ENCODE data around the gene BHLHA9.

BHLHA9 gene

DNA sequence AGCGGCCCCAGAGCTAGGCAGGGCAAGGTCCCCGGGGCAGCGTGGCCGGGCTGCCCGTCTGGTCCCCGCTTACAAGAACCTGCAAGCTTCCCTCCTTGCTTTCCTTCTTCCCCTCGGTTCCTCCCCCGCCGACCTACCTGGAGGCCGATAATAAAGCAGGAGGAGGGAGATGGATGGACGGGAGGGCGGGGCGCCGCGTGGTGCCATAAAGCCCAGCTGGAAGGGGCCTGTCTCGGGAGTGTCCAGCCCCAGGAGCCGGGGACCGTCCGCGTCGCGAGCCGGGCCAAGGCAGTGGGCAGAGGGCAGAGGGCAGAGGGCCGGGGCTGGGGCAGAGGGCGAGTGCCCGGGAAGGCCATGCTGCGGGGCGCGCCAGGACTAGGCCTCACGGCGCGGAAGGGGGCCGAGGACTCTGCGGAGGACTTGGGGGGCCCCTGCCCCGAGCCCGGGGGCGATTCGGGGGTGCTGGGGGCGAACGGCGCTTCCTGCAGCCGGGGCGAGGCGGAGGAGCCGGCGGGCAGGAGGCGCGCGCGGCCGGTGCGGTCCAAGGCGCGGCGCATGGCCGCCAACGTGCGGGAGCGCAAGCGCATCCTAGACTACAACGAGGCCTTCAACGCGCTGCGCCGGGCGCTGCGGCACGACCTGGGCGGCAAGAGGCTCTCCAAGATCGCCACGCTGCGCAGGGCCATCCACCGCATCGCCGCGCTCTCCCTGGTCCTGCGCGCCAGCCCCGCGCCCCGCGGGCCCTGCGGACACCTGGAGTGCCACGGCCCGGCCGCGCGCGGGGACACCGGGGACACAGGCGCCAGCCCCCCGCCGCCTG lies at the start of gene BHLHA9:
TSS of gene BHLHA9 (plus strand) at position 235 of the 820 bp plus-strand sequence. CDS start at position 355, 120 bp downstream.
- ChIA-PET CTCF (interaction anchor here (0.6 kb wide), 1 partner anchor 1065 kb away, joined by 3 read pairs; no protein-coding TSS in a partner anchor), POLR2A (no interaction called here)
- DNase-seq (ENCODE audit: extremely low spot score): no peak
- no peak for TF ChIP-seq HDGF (IDR thresholded peaks at IDR 0.05; ENCODE audit: borderline replicate concordance)
- no peak for TF ChIP-seq CTBP1 (IDR thresholded peaks at IDR 0.05; ENCODE audit: borderline replicate concordance)
- no peak for TF ChIP-seq L3MBTL2 (conservative IDR thresholded peaks at IDR 0.05)
- TF ChIP-seq BHLHE40 (IDR thresholded peaks at IDR 0.05; ENCODE audit: borderline replicate concordance): no peak
- no peak for TF ChIP-seq SUZ12 (IDR thresholded peaks at IDR 0.05)
- TF ChIP-seq SP1 (IDR thresholded peaks at IDR 0.05): no peak
- TF ChIP-seq TARDBP (IDR thresholded peaks at IDR 0.05): no peak
- no peak for TF ChIP-seq ARNT (IDR thresholded peaks at IDR 0.05)
- TF ChIP-seq, protein P1, sequence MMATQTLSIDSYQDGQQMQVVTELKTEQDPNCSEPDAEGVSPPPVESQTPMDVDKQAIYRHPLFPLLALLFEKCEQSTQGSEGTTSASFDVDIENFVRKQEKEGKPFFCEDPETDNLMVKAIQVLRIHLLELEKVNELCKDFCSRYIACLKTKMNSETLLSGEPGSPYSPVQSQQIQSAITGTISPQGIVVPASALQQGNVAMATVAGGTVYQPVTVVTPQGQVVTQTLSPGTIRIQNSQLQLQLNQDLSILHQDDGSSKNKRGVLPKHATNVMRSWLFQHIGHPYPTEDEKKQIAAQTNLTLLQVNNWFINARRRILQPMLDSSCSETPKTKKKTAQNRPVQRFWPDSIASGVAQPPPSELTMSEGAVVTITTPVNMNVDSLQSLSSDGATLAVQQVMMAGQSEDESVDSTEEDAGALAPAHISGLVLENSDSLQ (IDR thresholded peaks at IDR 0.05): no peak
- no peak for TF ChIP-seq FOXK2 (IDR thresholded peaks at IDR 0.05)
- no peak for TF ChIP-seq ELF4 (IDR thresholded peaks at IDR 0.05)

DNA sequence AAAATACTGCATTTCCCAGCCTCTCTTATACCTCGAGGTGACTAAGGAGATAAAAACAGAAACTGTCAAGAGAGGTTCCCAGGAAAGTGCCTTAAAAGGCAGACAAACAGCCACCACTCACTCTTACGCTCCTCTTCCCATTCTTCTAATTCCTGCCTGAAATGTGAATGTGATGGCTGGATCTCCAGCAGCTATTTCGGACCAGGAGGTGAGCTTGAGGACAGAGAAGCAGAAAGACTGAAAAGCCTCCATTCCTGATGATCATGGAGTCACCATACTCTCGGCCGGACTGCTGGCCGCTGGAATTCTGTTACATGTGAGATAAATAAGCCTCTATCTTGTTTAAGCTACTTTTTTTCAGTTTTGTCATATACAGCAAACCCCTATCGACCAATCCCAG lies 49.0 kb upstream of the BHLHA9 start:
- DNase-seq (ENCODE audit: extremely low spot score): no peak
- ChIA-PET POLR2A (no interaction called here), CTCF (no interaction called here)
- TF ChIP-seq HDGF (IDR thresholded peaks at IDR 0.05; ENCODE audit: borderline replicate concordance) (no peak), FOXA1 (IDR thresholded peaks at IDR 0.05) (no peak), L3MBTL2 (conservative IDR thresholded peaks at IDR 0.05) (no peak), ELF4 (IDR thresholded peaks at IDR 0.05) (no peak), NFRKB (IDR thresholded peaks at IDR 0.05) (no peak), ARNT (IDR thresholded peaks at IDR 0.05) (no peak), SUZ12 (IDR thresholded peaks at IDR 0.05) (no peak), FOXM1 (IDR thresholded peaks at IDR 0.05; ENCODE audit: borderline replicate concordance) (no peak), BHLHE40 (IDR thresholded peaks at IDR 0.05; ENCODE audit: borderline replicate concordance) (no peak), SP1 (IDR thresholded peaks at IDR 0.05) (no peak), ZNF384 (IDR thresholded peaks at IDR 0.05) (no peak), LEF1 (IDR thresholded peaks at IDR 0.05; ENCODE audit: borderline replicate concordance) (no peak), CTBP1 (IDR thresholded peaks at IDR 0.05; ENCODE audit: borderline replicate concordance) (no peak)
- TF ChIP-seq, protein P1 (IDR thresholded peaks at IDR 0.05): no peak

DNA sequence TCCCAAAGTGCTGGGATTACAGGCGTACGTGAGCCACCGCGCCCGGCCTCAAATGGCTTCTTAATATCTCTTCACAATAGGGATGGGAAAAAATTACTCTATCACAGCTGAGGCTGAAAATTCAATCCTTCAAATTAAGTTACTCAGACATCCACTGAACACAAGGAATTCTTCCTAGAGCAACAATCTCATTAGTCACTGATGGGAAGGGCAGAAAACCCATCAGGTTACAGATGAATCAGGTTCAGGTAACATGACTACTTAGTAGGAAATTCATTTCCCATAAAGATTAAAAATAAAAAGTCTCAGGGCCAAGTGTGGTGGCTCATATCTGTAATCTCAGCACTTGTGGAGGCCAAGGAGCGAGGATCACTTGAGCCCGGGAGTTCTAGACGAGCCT lies 47.9 kb upstream of the BHLHA9 start:
- ChIA-PET POLR2A (no interaction called here), CTCF (interaction anchor here (0.7 kb wide), 1 partner anchor 12 kb away, joined by 3 read pairs; no protein-coding TSS in a partner anchor)
- DNase-seq (ENCODE audit: extremely low spot score): no peak
- TF ChIP-seq LEF1 (IDR thresholded peaks at IDR 0.05; ENCODE audit: borderline replicate concordance) (no peak), BHLHE40 (IDR thresholded peaks at IDR 0.05; ENCODE audit: borderline replicate concordance) (no peak), TARDBP (IDR thresholded peaks at IDR 0.05) (no peak), ZNF384 (IDR thresholded peaks at IDR 0.05) (no peak), SUZ12 (IDR thresholded peaks at IDR 0.05) (no peak), FOXM1 (IDR thresholded peaks at IDR 0.05; ENCODE audit: borderline replicate concordance) (no peak), L3MBTL2 (conservative IDR thresholded peaks at IDR 0.05) (no peak), NFRKB (IDR thresholded peaks at IDR 0.05) (no peak), ARNT (IDR thresholded peaks at IDR 0.05) (no peak), HDGF (IDR thresholded peaks at IDR 0.05; ENCODE audit: borderline replicate concordance) (no peak), CTBP1 (IDR thresholded peaks at IDR 0.05; ENCODE audit: borderline replicate concordance) (no peak), ELF4 (IDR thresholded peaks at IDR 0.05) (no peak), FOXK2 (IDR thresholded peaks at IDR 0.05) (no peak), FOXA1 (IDR thresholded peaks at IDR 0.05) (no peak), SP1 (IDR thresholded peaks at IDR 0.05) (no peak)
- TF ChIP-seq, protein P1 (IDR thresholded peaks at IDR 0.05): no peak

DNA sequence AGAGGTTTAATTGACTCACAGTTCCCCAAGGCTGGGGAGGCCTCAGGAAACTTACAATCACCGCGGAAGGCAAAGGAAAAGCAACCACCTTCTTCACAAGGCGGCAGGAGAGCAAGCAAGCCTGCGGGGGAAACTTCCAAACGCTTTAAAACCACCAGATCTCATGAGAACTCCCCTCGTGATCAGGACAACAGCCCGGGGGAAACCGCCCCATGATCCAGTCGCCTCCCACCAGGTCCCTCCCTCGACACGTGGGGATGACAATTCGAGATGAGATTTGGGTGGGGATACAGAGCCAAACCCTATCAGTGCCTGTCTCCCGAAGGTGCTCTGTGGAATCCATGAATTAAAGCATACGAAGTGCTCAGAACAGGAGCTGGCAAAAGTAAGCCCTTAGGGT lies 46.6 kb upstream of the BHLHA9 start:
- no peak for DNase-seq (ENCODE audit: extremely low spot score)
- TF ChIP-seq, protein P1 (IDR thresholded peaks at IDR 0.05): no peak
- TF ChIP-seq ARNT (IDR thresholded peaks at IDR 0.05): no peak
- TF ChIP-seq BHLHE40 (IDR thresholded peaks at IDR 0.05; ENCODE audit: borderline replicate concordance): no peak
- TF ChIP-seq LEF1 (IDR thresholded peaks at IDR 0.05; ENCODE audit: borderline replicate concordance): no peak
- no peak for TF ChIP-seq FOXK2 (IDR thresholded peaks at IDR 0.05)
- TF ChIP-seq L3MBTL2 (conservative IDR thresholded peaks at IDR 0.05): no peak
- no peak for TF ChIP-seq ZNF384 (IDR thresholded peaks at IDR 0.05)
- no peak for TF ChIP-seq HDGF (IDR thresholded peaks at IDR 0.05; ENCODE audit: borderline replicate concordance)
- TF ChIP-seq SP1 (IDR thresholded peaks at IDR 0.05): no peak
- no peak for TF ChIP-seq FOXM1 (IDR thresholded peaks at IDR 0.05; ENCODE audit: borderline replicate concordance)
- TF ChIP-seq NFRKB (IDR thresholded peaks at IDR 0.05): no peak
- no peak for TF ChIP-seq TARDBP (IDR thresholded peaks at IDR 0.05)
- POLR2A ChIA-PET: no interaction called here
- CTCF ChIA-PET: no interaction called here

DNA sequence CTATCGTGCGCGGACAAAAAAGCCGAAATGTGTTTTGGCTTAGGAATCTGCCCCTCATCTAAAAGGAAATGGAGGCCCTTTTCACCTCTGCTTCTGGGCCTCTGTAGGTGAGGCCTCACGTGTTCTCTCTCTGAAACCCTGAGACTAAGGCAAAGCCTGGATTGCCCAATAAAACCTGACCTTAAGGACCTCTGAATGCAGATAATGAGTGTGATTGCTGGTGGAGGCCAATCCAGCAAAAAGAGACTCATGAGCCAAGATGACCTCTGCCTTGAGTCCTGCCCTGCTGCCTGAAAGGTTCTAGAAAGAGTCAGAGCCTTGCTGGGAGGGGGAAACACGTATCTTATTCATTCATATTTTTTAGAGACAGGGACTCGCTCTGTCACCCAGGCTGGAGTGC lies 45.9 kb upstream of the BHLHA9 start:
- CTCF ChIA-PET: no interaction called here
- no peak for DNase-seq (ENCODE audit: extremely low spot score)
- TF ChIP-seq LEF1 (IDR thresholded peaks at IDR 0.05; ENCODE audit: borderline replicate concordance) (no peak), FOXA1 (IDR thresholded peaks at IDR 0.05) (no peak), ARNT (IDR thresholded peaks at IDR 0.05) (no peak), NFRKB (IDR thresholded peaks at IDR 0.05) (no peak), ZNF384 (IDR thresholded peaks at IDR 0.05) (no peak), BHLHE40 (IDR thresholded peaks at IDR 0.05; ENCODE audit: borderline replicate concordance) (no peak), CTBP1 (IDR thresholded peaks at IDR 0.05; ENCODE audit: borderline replicate concordance) (no peak), FOXM1 (IDR thresholded peaks at IDR 0.05; ENCODE audit: borderline replicate concordance) (no peak)
- POLR2A ChIA-PET: no interaction called here
